Activated CD4-positive, alpha-beta T cell treated with anti-CD3 and anti-CD28 coated beads, Interleukin-2, amount 50 U/mL, for 48 hours (primary cell): ENCODE measurements around the gene FKBP7.
"Not testable (repeated sequence)": the region's sequence is repeated elsewhere in the genome, so short reads cannot be mapped to it uniquely, and the experiment has no call there.

ENCODE experiments used
- DNase-seq, 2 experiments: peaks; one replicate each; pipeline ENCODE4 v3.0.0-alpha.2; 2020

The FKBP7 gene

GRCh38 chr2:178478439-178479274 lies at the start of gene FKBP7:
FKBP7 (minus strand) TSS chr2:178478600; CDS start chr2:178478499, 101 bp downstream.
- DNase-seq, result peak; percentile 76 to 82

- DNase-seq, result no peak
Observed at GRCh38 chr2:178527592-178527991, 49.2 kb upstream of the FKBP7 start.

- DNase-seq, result no peak
Observed at GRCh38 chr2:178526256-178526655, 47.9 kb upstream of the FKBP7 start.

GRCh38 chr2:178525460-178525859 lies 47.1 kb upstream of the FKBP7 start:
- DNase-seq, result not testable (repeated sequence)

- DNase-seq, result not testable (repeated sequence)
Observed at GRCh38 chr2:178525010-178525409, 46.6 kb upstream of the FKBP7 start.

GRCh38 chr2:178523596-178524134 lies 45.3 kb upstream of the FKBP7 start:
- DNase-seq, result no peak

- peak; percentile 79 to 85 for DNase-seq
Observed at GRCh38 chr2:178522950-178523595, 44.7 kb upstream of the FKBP7 start.

GRCh38 chr2:178521304-178522150 lies 43.1 kb upstream of the FKBP7 start:
- peak; percentile 33 to 55 for DNase-seq

- DNase-seq, result no peak
Observed at GRCh38 chr2:178517496-178517895, 39.1 kb upstream of the FKBP7 start.

- peak; percentile 31 to 50 for DNase-seq
Observed at GRCh38 chr2:178514664-178515063, 36.3 kb upstream of the FKBP7 start.

GRCh38 chr2:178513876-178514275 lies 35.5 kb upstream of the FKBP7 start:
- no peak for DNase-seq

- DNase-seq, result no peak
Observed at GRCh38 chr2:178512484-178512883, 34.1 kb upstream of the FKBP7 start.

- DNase-seq, result no peak
Observed at GRCh38 chr2:178510384-178510783, 32.0 kb upstream of the FKBP7 start.

- DNase-seq, result no peak
Observed at GRCh38 chr2:178508646-178509045, 30.2 kb upstream of the FKBP7 start.

GRCh38 chr2:178506949-178507348 lies 28.5 kb upstream of the FKBP7 start:
- no peak for DNase-seq

GRCh38 chr2:178506524-178506923 lies 28.1 kb upstream of the FKBP7 start:
- no peak for DNase-seq

GRCh38 chr2:178506101-178506500 lies 27.7 kb upstream of the FKBP7 start:
- no peak for DNase-seq

- no peak for DNase-seq
Observed at GRCh38 chr2:178502751-178503150, 24.4 kb upstream of the FKBP7 start.

GRCh38 chr2:178499640-178500039 lies 21.2 kb upstream of the FKBP7 start:
- DNase-seq, result no peak

GRCh38 chr2:178498137-178498536 lies 19.7 kb upstream of the FKBP7 start:
- DNase-seq, result no peak

GRCh38 chr2:178496049-178496448 lies 17.6 kb upstream of the FKBP7 start:
- DNase-seq, result no peak

GRCh38 chr2:178491612-178492011 lies 13.2 kb upstream of the FKBP7 start:
- no peak for DNase-seq

GRCh38 chr2:178485356-178485755 lies 7.0 kb upstream of the FKBP7 start:
- no peak for DNase-seq
